OCI-M1 (cell line): ENCODE results near the gene TGFBR3L.
"Not testable (repeated sequence)": the region's sequence is repeated elsewhere in the genome, so short reads cannot be mapped to it uniquely, and the experiment has no call there.

Source experiments
- DNase-seq: peaks from one replicate; lab custom pipeline; 2025; lab: John Stamatoyannopoulos, UW

The TGFBR3L gene

GRCh38 chr19:7961082-7961481 lies 46.5 kb downstream of the TGFBR3L start:
- DNase-seq, result not testable (repeated sequence)

DNA sequence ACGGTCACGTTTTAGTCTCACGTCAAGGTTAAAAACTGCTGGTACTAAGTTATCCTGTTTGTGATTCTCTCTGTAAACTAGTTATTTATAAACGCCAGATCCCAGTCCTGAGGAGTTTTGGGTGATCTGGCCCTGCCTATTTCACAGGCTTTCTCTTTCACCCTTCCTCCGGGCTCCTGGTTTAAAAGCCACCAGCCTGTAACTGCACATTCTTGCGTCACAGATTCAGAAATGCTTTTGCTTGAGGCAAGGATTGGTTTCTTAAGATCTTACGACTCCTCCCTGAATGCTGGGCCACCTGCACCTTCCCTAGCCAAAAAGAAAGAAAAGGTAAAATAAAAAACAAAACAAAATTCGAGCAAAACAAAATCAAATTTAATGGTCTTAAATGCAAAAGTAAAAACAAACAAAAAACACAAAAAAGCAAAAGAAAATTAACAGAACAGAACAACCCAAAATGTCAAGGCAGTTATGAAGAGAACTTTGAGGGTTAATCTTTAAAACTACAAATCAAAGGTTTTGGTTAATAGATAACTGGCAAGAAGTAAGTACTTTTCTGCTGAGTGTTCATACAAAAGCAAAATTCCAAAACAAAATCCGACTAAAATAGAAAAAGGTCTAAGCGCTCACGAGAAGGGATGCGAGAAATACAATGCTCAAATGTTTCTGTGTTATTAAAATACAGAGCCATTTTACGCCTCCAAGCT lies 47.4 kb downstream of the TGFBR3L start:
- no peak for DNase-seq

DNA sequence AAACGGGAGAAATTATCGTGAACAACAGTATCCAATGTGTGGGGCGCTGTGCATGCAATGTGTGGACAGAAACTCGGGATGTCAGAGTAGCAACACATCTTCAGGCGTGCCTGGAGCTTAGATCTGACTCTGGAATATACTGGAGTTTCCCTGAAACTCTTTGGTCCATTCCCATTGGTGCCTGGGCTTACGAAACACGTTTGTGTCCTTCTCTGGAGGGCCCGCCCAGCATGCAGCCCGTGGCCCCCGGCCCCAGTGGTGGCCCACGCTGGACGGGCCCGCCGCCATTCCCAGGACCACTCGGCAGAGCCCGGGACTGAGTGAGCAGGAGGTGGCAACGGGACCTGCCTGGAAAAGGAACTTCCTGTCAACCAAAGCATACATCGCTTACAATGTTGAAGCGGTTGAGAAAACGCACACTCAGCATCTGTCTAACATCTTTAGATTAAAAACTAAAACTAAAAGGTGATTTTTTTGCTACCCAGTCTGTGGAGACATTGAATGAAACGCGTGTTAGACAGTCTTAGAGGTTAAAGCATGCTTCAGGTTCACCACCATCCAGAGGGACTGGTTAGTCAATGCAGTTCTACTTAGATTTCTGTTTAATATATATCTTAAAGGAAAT lies 48.1 kb downstream of the TGFBR3L start:
- DNase-seq, result no peak

- DNase-seq, result no peak
Measured at GRCh38 chr19:7963566-7963965, 48.9 kb downstream of the TGFBR3L start.

DNA sequence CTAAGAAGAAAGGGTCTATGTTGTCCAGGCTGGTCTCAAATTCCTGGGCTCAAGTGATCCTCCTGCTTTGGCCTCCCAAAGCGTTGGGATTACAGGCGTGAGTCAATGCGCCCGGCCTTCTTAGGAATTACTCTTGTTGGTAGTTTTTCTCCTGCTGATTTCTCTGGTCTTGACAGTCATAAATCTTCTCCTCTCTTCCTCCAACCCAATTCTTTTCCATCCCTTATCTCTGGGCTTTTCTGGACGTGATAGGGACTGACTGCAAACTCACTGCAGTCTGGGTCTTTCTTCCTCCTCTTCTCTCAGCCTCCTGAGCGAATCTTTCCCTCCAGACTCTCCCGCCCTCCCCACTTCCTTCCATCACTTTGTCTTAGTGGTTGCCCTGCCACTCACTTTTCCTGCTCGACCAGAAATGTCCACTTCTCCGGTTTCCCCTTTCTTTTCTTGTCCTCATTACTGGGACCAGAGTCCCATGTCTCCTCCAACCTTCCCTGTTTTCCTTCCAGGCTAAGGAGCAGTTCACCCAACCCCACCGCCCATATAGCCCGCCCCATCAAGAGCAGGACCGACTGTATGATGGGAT lies 50.7 kb downstream of the TGFBR3L start:
- no peak for DNase-seq

GRCh38 chr19:7965921-7966665 lies 51.5 kb downstream of the TGFBR3L start:
- DNase-seq, result no peak

- DNase-seq, result no peak
Measured at GRCh38 chr19:7968008-7968795, 53.6 kb downstream of the TGFBR3L start.
